B cell (primary cell): ENCODE results near the gene FAM200B. TPM values are rescaled to one million over a fixed set of nuclear protein-coding genes. Genes with fewer than 3 reads are reported as not detected.
A peak's percentile ranks its signal among the peaks of the same experiment; 100 is the strongest.

Experiments
- ATAC-seq: fragments of 200-7000 bp; cut with Tn5 transposase; one replicate; pipeline ENCODE4 v1.10.0; 2021; ENCODE audit warnings: low read depth, mild to moderate bottlenecking, moderate number of reproducible peaks, moderate library complexity
- CTCF ChIA-PET: fragments of 350-600 bp; sonication (Branson Sonifier 250); formaldehyde crosslinking; loops from one replicate; lab custom pipeline; 2021; ENCODE audit warnings: antibody characterized with exemption, inconsistent platforms; lab: Charles Lee
- POLR2A ChIA-PET: fragments of 350-600 bp; sonication (Branson Sonifier 250); formaldehyde crosslinking; loops from one replicate; lab custom pipeline; 2021; ENCODE audit warnings: antibody characterized with exemption; lab: Charles Lee
- DNase-seq: peaks from one replicate; pipeline ENCODE4 v3.0.0; 2013
- H2AFZ ChIP-seq: 2 replicates; pipeline ENCODE4 v1.6.1; 2012; ENCODE audit warnings: mild to moderate bottlenecking, low read depth, low read length; ENCODE audit not compliant: insufficient read depth, poor library complexity, severe bottlenecking
- H3K27ac ChIP-seq, 2 donors: 1 replicate in 1 of 2; 2 replicates in 1 of 2; pipeline ENCODE4 v1.5.1; 2012 to 2013; ENCODE audit warnings: low read length in 2 of 2, mild to moderate bottlenecking in 2 of 2, moderate library complexity in 1 of 2
- H3K27me3 ChIP-seq, 4 experiments: fragments of 200-600 bp in 1 of 4; sonication (generic) in 1 of 4; replicated peaks in 1 of 4; 1 replicate in 2 of 4; 2 replicates in 2 of 4; pipeline versions ENCODE4 v1.6.1 to v1.7.0; 2013 to 2016; ENCODE audit warnings: low read length in 3 of 4, mild to moderate bottlenecking in 2 of 4, mixed read lengths in 1 of 4, moderate library complexity in 1 of 4; ENCODE audit not compliant: insufficient read depth in 4 of 4, control insufficient read depth in 3 of 4; ENCODE audit errors: control extremely low read depth in 1 of 4
- H3K36me3 ChIP-seq, 2 experiments: replicated peaks in 1 of 2; 1 replicate in 1 of 2; 2 replicates in 1 of 2; pipeline versions ENCODE4 v1.6.1 to v1.7.1; 2013; ENCODE audit warnings: low read length in 1 of 2; ENCODE audit not compliant: insufficient read depth in 2 of 2, control insufficient read depth in 1 of 2; ENCODE audit errors: control extremely low read depth in 1 of 2, extremely low read depth in 1 of 2
- H3K4me1 ChIP-seq, 2 donors: fragments of 200-600 bp in 1 of 2; sonication (generic) in 1 of 2; 1 replicate in 1 of 2; 2 replicates in 1 of 2; pipeline versions ENCODE4 v1.5.1 to v1.6.1; 2013 to 2017; ENCODE audit warnings: low read length in 2 of 2; ENCODE audit not compliant: control insufficient read depth in 2 of 2, insufficient read depth in 2 of 2
- H3K4me2 ChIP-seq: replicated peaks from 2 replicates; pipeline ENCODE3; 2012; ENCODE audit warnings: mild to moderate bottlenecking, low read depth, low read length; ENCODE audit not compliant: poor library complexity, severe bottlenecking
- H3K4me3 ChIP-seq, 5 experiments: fragments of 200-600 bp in 1 of 5; sonication (generic) in 1 of 5; 1 replicate in 3 of 5; 2 replicates in 2 of 5; pipeline versions ENCODE4 v1.5.1 to v1.7.0; 2011 to 2016; ENCODE audit warnings: low read length in 4 of 5, mild to moderate bottlenecking in 4 of 5, low read depth in 2 of 5, control low read depth in 1 of 5, moderate library complexity in 1 of 5; ENCODE audit not compliant: insufficient read depth in 1 of 5; ENCODE audit errors: control extremely low read depth in 1 of 5, extremely low read depth in 1 of 5
- H3K79me2 ChIP-seq: fragments of 200-600 bp; sonication (generic); one replicate; pipeline ENCODE4 v1.6.0; 2016; ENCODE audit warnings: low read length; ENCODE audit not compliant: control insufficient read depth, insufficient read depth
- H3K9ac ChIP-seq: fragments of 200-600 bp; sonication (generic); 2 replicates; pipeline ENCODE4 v1.6.1; 2017; ENCODE audit warnings: mild to moderate bottlenecking, low read length, moderate library complexity
- H3K9me3 ChIP-seq, 3 donors: one replicate each; pipeline versions ENCODE4 v1.6.1 to v1.7.1; 2013; ENCODE audit warnings: low read length in 2 of 3; ENCODE audit not compliant: control insufficient read depth in 2 of 3, insufficient read depth in 1 of 3; ENCODE audit errors: control extremely low read depth in 1 of 3
- H4K20me1 ChIP-seq: 2 replicates; pipeline ENCODE4 v1.6.0; 2012; ENCODE audit warnings: mild to moderate bottlenecking, low read length; ENCODE audit not compliant: insufficient read depth, control insufficient read depth, poor library complexity, severe bottlenecking
- H3K27ac Mint-ChIP-seq: one replicate; pipeline ENCODE4 v1.8.0; 2021; ENCODE audit warnings: mixed read lengths
- H3K27me3 Mint-ChIP-seq: one replicate; pipeline ENCODE4 v1.8.0; 2021; ENCODE audit warnings: mixed read lengths
- H3K4me1 Mint-ChIP-seq: one replicate; pipeline ENCODE4 v1.8.0; 2021; ENCODE audit warnings: mixed read lengths
- H3K4me3 Mint-ChIP-seq: one replicate; pipeline ENCODE4 v1.8.0; 2021; ENCODE audit warnings: mixed read lengths
- H3K9me3 Mint-ChIP-seq: one replicate; pipeline ENCODE4 v1.8.0; 2022; ENCODE audit warnings: mixed read lengths; ENCODE audit not compliant: insufficient read depth
- CTCF ChIP-seq: fragments of 200-600 bp; IDR thresholded peaks from one replicate; pipeline ENCODE4 v1.8.0; 2022; ENCODE audit warnings: antibody characterized with exemption, mild to moderate bottlenecking
- EZH2 ChIP-seq: IDR thresholded peaks from 2 replicates; pipeline ENCODE4 v1.6.1; 2012; ENCODE audit warnings: borderline replicate concordance, low read depth, mild to moderate bottlenecking, moderate library complexity, low read length; ENCODE audit not compliant: insufficient read depth, poor library complexity, severe bottlenecking
- WGBS: methylation state at CpG from one replicate; pipeline ENCODE4 v1.1.5; 2013; ENCODE audit warnings: missing lambda C conversion rate; ENCODE audit not compliant: insufficient coverage; 5-methylcytosine and 5-hydroxymethylcytosine counted together
- intact Hi-C: fragments of 100-400 bp; cut with micrococcal nuclease; formaldehyde crosslinking; loops from one replicate; pipeline ENCODE4 v1.10.0; 2022
- polyA plus RNA-seq: library from polyadenylated mRNA; depleted of rRNA; stranded (reverse); fragments of >200 nt; gene quantifications from 2 replicates; pipeline ENCODE4 v1.2.3, GENCODE V29; 2012
- total RNA-seq, 2 donors: library from RNA; stranded (reverse); fragments of 120-200 nt in 1 of 2; gene quantifications; 1 replicate in 1 of 2; 2 replicates in 1 of 2; pipeline versions ENCODE4 v1.2.3 to v1.2.4, GENCODE V29; 2013 to 2022

Gene FAM200B
- total and polyA plus RNA-seq, 2 donors (not counting 1 experiment from before 2014, with no cell fraction given) = 10.3 to 12.1 TPM

- no peaks in the 10 kb centered on the region for H3K36me3 ChIP-seq
- peak overlapping the region; percentile 97 for H3K4me3 Mint-ChIP-seq
- peak overlapping the region; percentile 87 for H3K4me2 ChIP-seq
- peak overlapping the region; percentile 95 for H3K9ac ChIP-seq
- H2AFZ ChIP-seq = peak overlapping the region; percentile 100
- intact Hi-C loops = loop anchor here (1.0 to 10.0 kb wide), 8 partner anchors 27 to 652 kb away; partner anchors contain the start of genes CD38, CPEB2, FAM200B and TAPT1
- peak overlapping the region; percentile 64 to 97 for H3K27ac ChIP-seq
- under 1% methylated on average over 65 of the region's 66 CpGs for WGBS
- H3K9me3 ChIP-seq = no peaks in the 10 kb centered on the region
- peaks cover 57% of the 10 kb centered on the region for H3K79me2 ChIP-seq
- no peaks in the 10 kb centered on the region for H3K9me3 Mint-ChIP-seq
- TF ChIP-seq EZH2 (no peak), CTCF (no peak)
- DNase-seq = no peak
- H3K4me3 ChIP-seq = peak overlapping the region; percentile 74 to 87 (median 85)
- peaks cover 48% of the 10 kb centered on the region for H3K4me1 Mint-ChIP-seq
- no peaks in the 10 kb centered on the region for H3K27me3 ChIP-seq
- peak overlapping the region; percentile 99 for H3K27ac Mint-ChIP-seq
- no peaks in the 10 kb centered on the region for H3K27me3 Mint-ChIP-seq
- ATAC-seq = peak; percentile 67
- POLR2A ChIA-PET = interaction anchor here (2.3 kb wide), 1 partner anchor 27 kb away, joined by 8 read pairs; the partner anchor contains the start of gene FAM200B
- CTCF ChIA-PET = interaction anchor here (0.8 to 2.2 kb wide), 4 partner anchors 11 to 27 kb away, joined by 3 to 9 read pairs (median 4); partner anchors contain the start of gene FAM200B
- peaks cover 37% of the 10 kb centered on the region for H4K20me1 ChIP-seq
- H3K4me1 ChIP-seq = peaks cover 31 to 45% of the 10 kb centered on the region in 2 donors
These were observed 26.9 kb upstream of the FAM200B start for GRCh38 chr4:15654593-15655222.
